GM10847 (cell line): ENCODE measurements around the gene VTCN1.

Source experiments
- POLR2A ChIP-seq: IDR thresholded peaks from 2 replicates; pipeline ENCODE4 v1.6.1; 2011; ENCODE audit not compliant: insufficient read length; ENCODE audit errors: extremely low read depth

VTCN1 gene, protein sequence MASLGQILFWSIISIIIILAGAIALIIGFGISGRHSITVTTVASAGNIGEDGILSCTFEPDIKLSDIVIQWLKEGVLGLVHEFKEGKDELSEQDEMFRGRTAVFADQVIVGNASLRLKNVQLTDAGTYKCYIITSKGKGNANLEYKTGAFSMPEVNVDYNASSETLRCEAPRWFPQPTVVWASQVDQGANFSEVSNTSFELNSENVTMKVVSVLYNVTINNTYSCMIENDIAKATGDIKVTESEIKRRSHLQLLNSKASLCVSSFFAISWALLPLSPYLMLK

GRCh38 chr1:117210831-117211261 is at the start of gene VTCN1:
Gene VTCN1 (minus strand): TSS chr1:117210927. CDS start chr1:117210855, 72 bp downstream.
- no peak for TF ChIP-seq POLR2A

GRCh38 chr1:117258791-117259190 is 48.1 kb upstream of the VTCN1 start:
- TF ChIP-seq POLR2A, result no peak

DNA sequence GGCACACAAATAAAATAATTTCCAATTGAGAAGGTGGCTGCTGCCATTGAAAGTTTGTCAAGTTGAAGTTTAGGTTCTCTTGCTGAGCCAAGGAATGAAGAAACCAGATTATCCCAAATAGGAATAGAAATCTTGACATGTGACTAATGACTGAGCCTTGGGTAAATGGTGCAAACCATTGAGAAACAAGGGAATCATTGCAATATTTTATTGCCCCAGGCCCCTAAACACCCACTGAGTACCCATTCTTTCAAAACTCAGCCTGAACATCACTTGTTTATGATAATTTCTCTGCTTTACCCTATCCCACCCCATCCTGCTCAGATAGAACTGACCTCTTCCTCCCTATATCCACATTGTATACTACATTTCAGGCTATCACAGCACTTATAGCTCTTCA is 46.6 kb upstream of the VTCN1 start:
- no peak for TF ChIP-seq POLR2A

- TF ChIP-seq POLR2A, result no peak
Observed at GRCh38 chr1:117250061-117250606, 39.4 kb upstream of the VTCN1 start.

DNA sequence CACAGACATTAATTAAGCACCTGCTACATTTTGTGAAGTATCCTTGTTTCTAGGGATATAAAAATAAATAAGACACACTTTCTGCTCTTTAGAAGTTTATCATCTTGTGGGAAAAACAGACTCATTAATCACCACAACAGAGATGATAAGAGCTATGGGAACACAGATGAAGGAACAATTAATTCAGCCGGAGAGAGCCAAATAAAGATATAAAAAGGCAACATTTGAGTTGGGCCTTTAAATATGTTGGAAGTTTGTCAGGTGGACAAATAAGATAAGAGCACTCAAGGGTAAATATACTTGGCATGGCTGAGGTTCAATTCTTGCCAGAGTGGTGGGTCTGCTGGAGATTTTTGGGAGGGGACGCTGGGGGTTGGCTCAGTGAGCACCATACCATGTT is 34.2 kb upstream of the VTCN1 start:
- no peak for TF ChIP-seq POLR2A

GRCh38 chr1:117244306-117244705 is 33.6 kb upstream of the VTCN1 start:
- TF ChIP-seq POLR2A, result no peak

GRCh38 chr1:117241512-117241911 is 30.8 kb upstream of the VTCN1 start:
- TF ChIP-seq POLR2A, result no peak

- no peak for TF ChIP-seq POLR2A
Observed at GRCh38 chr1:117240547-117240946, 29.8 kb upstream of the VTCN1 start.

GRCh38 chr1:117239467-117239866 is 28.7 kb upstream of the VTCN1 start:
- TF ChIP-seq POLR2A, result no peak

DNA sequence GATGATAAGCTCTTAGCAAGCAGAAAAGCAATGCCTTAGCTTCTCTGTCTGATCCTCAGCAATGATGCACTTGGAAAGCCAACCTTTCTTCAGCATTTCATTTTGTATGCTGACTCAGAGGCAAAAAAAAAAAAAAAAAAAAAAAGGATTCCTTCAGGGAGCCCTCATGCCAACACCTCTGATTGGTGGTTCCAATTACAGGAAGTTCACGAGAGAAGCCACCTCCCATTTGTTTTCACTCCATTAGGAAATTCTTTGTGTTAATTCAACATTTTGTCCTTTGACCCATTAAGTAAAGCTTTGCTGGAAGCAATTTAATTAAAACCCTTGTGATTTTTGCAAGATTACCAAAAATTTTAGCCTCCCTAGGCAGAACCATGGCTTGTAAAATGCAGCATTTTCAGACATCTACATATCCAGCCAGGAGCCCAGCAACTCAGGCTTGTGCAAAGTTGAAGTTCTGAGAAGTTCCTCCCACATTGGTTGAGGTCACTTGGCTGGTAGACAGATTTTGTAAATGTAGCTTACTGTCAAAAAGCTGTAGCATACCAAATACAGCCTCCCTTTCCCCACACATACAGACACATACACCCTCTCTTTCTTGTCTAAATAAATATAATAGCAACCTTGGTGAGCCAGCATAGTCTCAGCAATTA is 27.1 kb upstream of the VTCN1 start:
- TF ChIP-seq POLR2A, result no peak

GRCh38 chr1:117235863-117236465 is 25.2 kb upstream of the VTCN1 start:
- no peak for TF ChIP-seq POLR2A

- no peak for TF ChIP-seq POLR2A
Observed at GRCh38 chr1:117232531-117232930, 21.8 kb upstream of the VTCN1 start.

GRCh38 chr1:117231748-117232373 is 21.1 kb upstream of the VTCN1 start:
- no peak for TF ChIP-seq POLR2A

DNA sequence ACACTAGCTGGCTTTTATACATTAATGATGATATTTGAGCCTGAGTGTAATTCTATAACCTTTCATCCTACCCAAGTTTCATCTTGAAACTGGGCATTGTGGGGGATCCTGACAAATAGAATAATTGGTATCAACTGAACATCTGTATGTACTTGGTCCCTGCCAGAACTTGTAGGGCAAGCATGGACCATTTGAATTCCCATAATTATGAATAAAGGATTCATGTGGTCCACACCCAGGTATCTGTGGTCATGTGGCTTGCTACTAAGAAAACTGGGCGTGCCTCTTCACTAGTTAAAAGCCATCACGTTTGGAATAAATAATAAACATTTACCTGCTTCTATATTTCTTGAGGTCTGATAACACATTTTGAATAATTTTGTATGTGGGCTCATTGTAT is 20.6 kb upstream of the VTCN1 start:
- no peak for TF ChIP-seq POLR2A

- no peak for TF ChIP-seq POLR2A
Observed at GRCh38 chr1:117229217-117229616, 18.5 kb upstream of the VTCN1 start.

DNA sequence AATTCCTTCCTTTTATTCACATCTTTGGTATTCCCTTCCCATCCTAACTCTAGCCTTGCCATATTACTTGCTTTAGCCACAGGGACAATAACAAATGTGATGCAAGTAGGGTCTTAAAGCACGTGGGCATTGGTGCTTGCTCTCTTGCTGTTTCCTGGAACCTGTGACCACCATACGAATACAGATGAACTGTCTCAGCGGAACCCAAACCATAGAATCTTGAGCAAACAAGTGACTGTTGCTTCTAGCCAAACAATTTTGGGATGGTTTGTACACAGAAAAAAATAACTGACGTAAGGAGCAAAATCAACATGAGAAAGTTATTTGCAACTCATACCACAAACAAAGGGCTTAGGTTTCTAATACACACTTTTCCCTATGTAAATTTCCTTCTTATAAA is 15.2 kb upstream of the VTCN1 start:
- no peak for TF ChIP-seq POLR2A
